Limb (tissue), 2 donors: ENCODE results near the gene TEX50.
A peak's percentile ranks its signal among the peaks of the same experiment; 100 is the strongest.
"Not testable (repeated sequence)": the region's sequence is repeated elsewhere in the genome, so short reads cannot be mapped to it uniquely, and the experiment has no call there.

Experiments
- DNase-seq, 2 donors: peaks; one replicate each; pipeline ENCODE4 v3.0.0-alpha.2; 2016; ENCODE audit errors: extremely low spot score in 2 of 2

Gene TEX50

DNA sequence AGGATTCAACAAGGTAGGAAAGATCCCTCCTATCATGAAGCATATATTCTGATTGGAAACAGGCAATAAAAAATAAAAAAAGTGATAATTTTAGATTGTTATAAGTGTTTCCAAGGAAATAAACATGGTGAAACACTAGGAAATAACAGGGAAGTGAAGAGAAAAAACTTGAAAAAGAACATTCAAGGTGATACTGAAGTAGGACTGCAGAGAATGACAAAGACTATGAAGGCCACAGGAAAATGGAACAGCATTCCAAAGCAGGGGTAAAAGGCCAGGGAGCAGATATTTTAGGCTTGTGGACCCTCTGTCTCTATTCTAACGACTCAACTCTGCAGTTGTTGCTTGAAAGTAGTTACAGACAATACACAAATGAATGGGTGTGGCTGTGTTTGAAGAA lies 26.6 kb downstream of the TEX50 start:
- no peak for DNase-seq

DNA sequence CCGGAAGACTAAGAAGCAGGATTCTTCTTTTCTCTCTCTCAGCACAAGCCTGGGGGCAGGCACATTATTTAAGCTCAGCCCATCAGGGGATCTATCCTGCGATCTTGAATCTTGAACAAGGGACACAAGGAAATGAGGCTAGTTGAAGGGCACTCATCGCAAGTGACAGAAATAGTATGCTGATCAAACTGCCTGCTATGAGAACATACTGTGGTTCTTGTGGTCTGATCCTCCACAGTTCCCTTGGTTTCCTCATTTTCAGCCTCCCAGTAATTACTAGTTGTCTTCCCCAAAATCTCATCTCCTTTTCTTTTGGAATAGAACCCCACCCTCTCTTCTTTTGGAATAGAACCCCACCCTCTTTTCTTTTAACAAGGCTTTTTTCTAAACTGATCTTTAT lies 28.0 kb downstream of the TEX50 start:
- no peak for DNase-seq

- no peak for DNase-seq
Observed at GRCh38 chr1:173666646-173667045, 31.5 kb downstream of the TEX50 start.

DNA sequence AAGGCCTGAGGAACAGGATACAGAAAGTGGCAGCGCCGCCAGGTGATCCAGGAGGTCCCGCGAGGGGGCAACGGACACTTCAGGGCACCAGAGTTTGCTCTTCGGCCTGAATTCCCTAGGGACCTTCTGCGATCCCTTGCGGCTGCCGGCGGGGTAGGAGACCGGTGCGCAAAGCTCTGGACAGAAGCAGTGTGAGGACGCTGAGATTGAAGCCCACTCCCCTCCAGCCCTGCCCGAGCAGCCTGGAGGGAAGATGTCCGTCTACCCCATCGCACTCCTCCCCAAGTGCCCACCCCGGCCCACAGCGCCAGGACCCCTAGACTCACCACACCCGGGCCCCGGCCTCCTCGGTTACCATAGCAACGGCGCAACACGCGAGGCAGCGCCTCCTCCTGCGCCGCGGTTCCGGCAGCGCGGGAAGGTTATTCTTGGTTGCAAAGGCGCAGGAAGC lies 34.4 kb downstream of the TEX50 start, which contains the start of gene ANKRD45:
Gene ANKRD45, minus strand, starts transcription at position 361 of the 451 bp plus-strand sequence. CDS start 10,433 bp downstream, outside the sequence.
- peak; percentile 75 to 85 for DNase-seq

DNA sequence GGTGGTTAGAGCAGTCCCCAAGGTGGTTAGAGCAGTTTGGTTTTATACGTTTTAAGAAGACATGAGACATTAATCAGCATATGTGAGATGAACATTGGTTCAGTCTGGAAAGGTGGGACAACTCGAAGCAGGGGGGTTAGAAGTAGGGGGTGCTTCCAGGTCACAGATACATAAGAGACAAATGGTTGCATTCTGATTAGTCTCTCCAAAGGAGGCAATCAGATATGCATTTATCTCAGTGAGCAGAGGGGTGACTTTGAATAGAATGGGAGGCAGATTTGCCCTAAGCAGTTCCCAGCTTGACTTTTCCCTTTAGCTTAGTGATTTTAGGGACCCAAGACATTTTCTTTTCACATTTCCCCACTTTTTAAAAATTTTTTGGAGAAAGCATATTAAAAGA lies 39.4 kb downstream of the TEX50 start:
- not testable (repeated sequence) for DNase-seq

DNA sequence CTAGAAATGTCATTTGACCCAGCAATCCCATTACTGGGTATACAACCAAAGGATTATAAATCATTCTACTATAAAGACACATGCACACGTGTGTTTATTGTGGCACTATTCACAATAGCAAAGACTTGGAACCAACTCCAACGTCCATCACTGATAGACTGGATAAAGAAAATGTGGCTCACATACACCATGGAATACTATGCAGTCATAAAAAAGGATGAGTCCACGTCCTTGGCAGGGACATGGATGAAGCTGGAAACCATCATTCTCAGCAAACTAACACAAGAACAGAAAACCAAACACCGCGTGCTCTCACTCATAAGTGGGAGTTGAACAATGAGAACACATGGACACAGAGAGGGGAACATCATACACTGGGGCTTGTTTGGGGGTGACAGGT lies 45.0 kb downstream of the TEX50 start:
- DNase-seq, result not testable (repeated sequence)

DNA sequence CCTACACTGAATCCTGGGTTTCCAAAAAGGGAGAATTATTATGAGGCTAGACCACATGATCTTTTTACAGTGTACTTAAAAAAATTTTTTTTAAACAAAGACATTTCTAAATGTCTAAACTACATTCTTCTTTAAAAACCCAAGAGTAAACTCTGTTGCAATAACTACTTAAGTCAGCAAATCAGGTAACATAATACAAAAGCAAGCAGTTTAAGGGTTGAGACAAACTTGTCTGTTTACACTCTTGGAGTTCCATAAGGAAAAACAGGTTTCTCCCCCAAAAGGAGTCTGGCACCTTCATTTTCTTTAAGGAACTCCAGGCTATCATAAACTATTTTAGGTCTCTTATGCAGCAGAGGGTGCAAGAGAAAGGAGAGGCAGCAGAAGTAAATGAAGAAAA lies 47.0 kb downstream of the TEX50 start:
- DNase-seq, result no peak

- DNase-seq, result not testable (repeated sequence)
Observed at GRCh38 chr1:173683838-173684237, 48.7 kb downstream of the TEX50 start.

DNA sequence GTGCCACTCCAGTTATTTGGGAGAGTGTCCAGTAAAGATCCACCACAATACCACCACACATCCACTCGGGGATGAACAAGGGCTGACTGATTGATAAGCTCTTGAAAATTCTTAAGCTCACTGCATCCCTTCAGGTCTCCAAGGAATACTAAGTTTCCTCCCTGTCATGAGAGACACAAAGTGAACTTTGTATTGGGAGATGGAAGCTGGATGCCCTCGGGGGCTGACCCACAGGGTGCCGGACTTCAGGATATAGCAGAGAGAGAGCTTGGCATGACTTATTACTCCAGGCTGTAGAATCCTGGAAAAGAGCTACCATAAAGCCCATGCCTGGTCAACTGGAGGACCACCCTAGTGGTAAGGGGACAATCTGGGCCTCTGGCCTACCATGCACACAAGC lies 50.0 kb downstream of the TEX50 start:
- not testable (repeated sequence) for DNase-seq
